Right lobe of liver (tissue), 6 donors: Measurements from ENCODE around the gene DCP2. TPM values are rescaled to one million over a fixed set of nuclear protein-coding genes. Genes with fewer than 3 reads are reported as not detected.

Source experiments
- ATAC-seq, 4 donors: fragments of 200-7000 bp; cut with Tn5 transposase; one replicate each; pipeline ENCODE4 v1.9.1; 2020; ENCODE audit warnings: mild to moderate bottlenecking in 4 of 4, moderate library complexity in 4 of 4
- DNase-seq, 3 donors: peaks; one replicate each; pipeline ENCODE4 v3.0.0-alpha.2; 2020
- H3K27ac ChIP-seq, 3 donors: fragments of 200-600 bp; one replicate each; pipeline ENCODE4 v1.8.0; 2022
- H3K27me3 ChIP-seq, 2 donors: fragments of 200-600 bp; one replicate each; pipeline ENCODE4 v1.8.0; 2022
- H3K36me3 ChIP-seq, 4 donors: fragments of 200-600 bp; sonication (generic) in 1 of 4; one replicate each; pipeline versions ENCODE4 v1.5.1 to v1.8.0; 2017 to 2022; ENCODE audit warnings: control low read depth in 1 of 4
- H3K4me1 ChIP-seq, 4 donors: fragments of 200-600 bp; sonication (generic) in 1 of 4; one replicate each; pipeline versions ENCODE4 v1.5.1 to v1.8.0; 2017 to 2022; ENCODE audit warnings: control low read depth in 1 of 4
- H3K4me3 ChIP-seq, 3 donors: fragments of 200-600 bp; one replicate each; pipeline ENCODE4 v1.8.0; 2022
- H3K9me3 ChIP-seq, 4 donors: fragments of 200-600 bp; sonication (generic) in 1 of 4; one replicate each; pipeline versions ENCODE4 v1.5.1 to v1.8.0; 2017 to 2022; ENCODE audit warnings: control low read depth in 1 of 4
- CTCF ChIP-seq, 4 donors: fragments of 200-600 bp in 3 of 4; fragments of 450-650 bp in 1 of 4; IDR thresholded peaks; one replicate each; pipeline versions ENCODE4 v1.5.1 to v1.8.0; 2016 to 2022; ENCODE audit warnings: antibody characterized with exemption in 4 of 4, mild to moderate bottlenecking in 2 of 4
- POLR2A ChIP-seq: fragments of 450-650 bp; IDR thresholded peaks from one replicate; pipeline ENCODE4 v1.6.1; 2017; ENCODE audit warnings: antibody characterized with exemption, mild to moderate bottlenecking
- WGBS: methylation state at CpG from one replicate; pipeline ENCODE4 v1.1.6; 2018; ENCODE audit warnings: low coverage, low lambda C conversion rate; ENCODE audit not compliant: insufficient coverage; ENCODE audit errors: missing lambda C conversion rate; 5-methylcytosine and 5-hydroxymethylcytosine counted together
- intact Hi-C, 2 donors: fragments of 100-400 bp; cut with DNase I; formaldehyde crosslinking; loops; one replicate each; pipeline versions ENCODE4 v1.11.2 to v1.14.1; 2022
- total RNA-seq, 6 experiments: library from RNA; depleted of rRNA in 2 of 6; stranded (reverse); fragments of >200 nt in 2 of 6; fragmentation: NEBNext Ultra II Directional in 3 of 6; extraction: Animal tissue kit (Norgen Biotek cat#: 25700) in 3 of 6; gene quantifications; one replicate each; pipeline versions ENCODE4 v1.1.0 to v1.2.4, GENCODE V29; 2016 to 2023
- donor health status: DM: no; HTN: yes; CAD: no.
- donor health status: DM: no; HTN: no; CAD: no.
- donor health status: DM: no; HTN: no; CAD: no.
- donor health status: DM: no; HTN: yes; CAD: no.
- donor health status: DM: no; HTN: yes; CAD: no.

DCP2 gene
- total RNA-seq, 6 experiments from 2014 or later, result 12.0 to 20.8 (median 14.6) TPM

- H3K36me3 ChIP-seq, result peaks cover 0 to 66% (median 9%) of the 10 kb centered on the region in 4 donors
- TF ChIP-seq CTCF (IDR thresholded peaks at IDR 0.05) (no peak), POLR2A (no peak)
- H3K4me1 ChIP-seq, result no peaks in the 10 kb centered on the region
- 89% methylated on average over 4 of the region's 4 CpGs for WGBS
- H3K4me3 ChIP-seq, result no peak overlapping the region
- DNase-seq (no peak), ATAC-seq (no peak)
- H3K27ac ChIP-seq, result no peak overlapping the region
- H3K9me3 ChIP-seq, result no peaks in the 10 kb centered on the region
- no peaks in the 10 kb centered on the region for H3K27me3 ChIP-seq
- intact Hi-C loops, result no loop called here
Observed at GRCh38 chr5:113039934-113040285, 63.3 kb downstream of the DCP2 start.

DNA sequence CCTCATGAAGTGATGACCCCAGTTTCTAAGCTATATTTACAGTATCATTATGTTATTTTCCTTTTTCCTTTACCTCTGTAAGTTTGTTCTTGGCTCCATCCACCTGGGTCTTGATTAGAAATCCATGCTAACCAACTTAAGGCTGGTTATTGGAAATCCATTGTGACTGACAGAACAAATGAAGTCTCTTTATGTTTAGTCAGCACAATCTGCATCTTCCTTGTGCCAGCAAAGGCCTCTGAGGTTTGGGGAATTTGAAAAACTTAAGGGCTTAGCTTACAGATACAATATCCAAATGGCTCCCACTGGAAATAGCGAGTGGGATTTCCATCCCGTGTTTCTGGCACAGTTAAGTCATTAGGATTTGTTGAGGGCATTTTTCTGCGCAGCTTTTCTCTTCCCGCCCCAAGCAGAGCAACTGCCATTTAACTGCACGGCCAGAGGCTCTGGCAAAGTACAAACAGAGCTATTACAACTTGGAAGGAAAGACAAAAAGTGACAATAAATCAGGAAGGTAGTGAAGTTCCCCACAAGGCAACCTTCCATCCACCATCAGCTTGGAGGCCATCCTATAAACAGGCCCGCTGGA, 64.2 kb downstream of the DCP2 start:
- Histone ChIP-seq H3K27me3 (no peaks in the 10 kb centered on the region), H3K36me3 (peaks cover 0 to 61% (median 12%) of the 10 kb centered on the region in 4 donors), H3K9me3 (no peaks in the 10 kb centered on the region), H3K4me3 (no peak overlapping the region), H3K27ac (no peak overlapping the region), H3K4me1 (no peaks in the 10 kb centered on the region)
- ATAC-seq (no peak), DNase-seq (no peak)
- TF ChIP-seq POLR2A, result no peak
- intact Hi-C loops, result no loop called here
- WGBS, result 93% methylated on average over 6 of the region's 6 CpGs

DNA sequence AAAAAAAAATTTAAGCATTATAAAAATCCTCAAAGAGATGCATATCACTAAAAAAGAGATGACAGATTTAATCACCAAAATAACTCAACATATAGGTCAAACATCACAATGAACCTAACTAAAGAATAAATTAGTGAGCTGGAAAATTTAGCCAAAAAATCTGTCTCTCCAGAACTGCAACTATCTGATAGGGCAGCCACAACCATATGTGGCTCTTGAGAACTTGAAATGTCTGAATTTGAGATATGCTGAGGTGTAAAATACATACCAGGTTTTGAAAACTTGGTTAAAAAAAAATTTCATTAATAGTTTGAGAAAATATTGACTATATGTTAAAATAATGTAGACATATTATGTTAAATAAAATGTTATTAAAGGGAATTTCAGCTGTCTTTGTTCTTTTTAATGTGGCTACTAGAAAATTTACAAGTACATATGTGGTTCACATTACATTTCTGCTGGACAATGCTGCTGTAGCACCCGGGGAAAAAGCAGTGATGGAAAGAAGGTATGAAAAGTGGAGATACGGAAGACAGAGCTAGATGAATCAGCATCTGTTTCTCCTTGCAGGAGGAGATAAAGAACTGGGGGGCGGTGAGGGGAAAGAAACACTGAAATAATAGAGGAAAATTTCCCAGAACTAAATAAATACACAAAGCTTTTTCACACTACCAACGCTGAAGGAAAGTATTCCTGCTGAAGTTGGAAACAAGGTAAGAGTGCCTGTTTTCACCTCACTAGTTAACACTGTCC, 66.1 kb downstream of the DCP2 start:
- TF ChIP-seq CTCF (IDR thresholded peaks at IDR 0.05), result no peak
- no peak for TF ChIP-seq POLR2A
- intact Hi-C loops, result no loop called here
- Histone ChIP-seq H3K9me3 (no peaks in the 10 kb centered on the region), H3K27me3 (no peaks in the 10 kb centered on the region), H3K4me3 (no peak overlapping the region), H3K4me1 (no peaks in the 10 kb centered on the region), H3K36me3 (peaks cover 0 to 59% (median 12%) of the 10 kb centered on the region in 4 donors), H3K27ac (no peak overlapping the region)
- 74% methylated on average over 4 of the region's 4 CpGs for WGBS
- DNase-seq, result no peak
- ATAC-seq, result no peak

GRCh38 chr5:113043491-113043931, 66.9 kb downstream of the DCP2 start:
- peak; percentile 38 to 65 (median 57) for DNase-seq
- Histone ChIP-seq H3K4me3 (no peak overlapping the region), H3K27me3 (no peaks in the 10 kb centered on the region), H3K36me3 (peaks cover 0 to 63% (median 10%) of the 10 kb centered on the region in 4 donors), H3K4me1 (no peaks in the 10 kb centered on the region), H3K9me3 (no peaks in the 10 kb centered on the region), H3K27ac (no peak overlapping the region)
- TF ChIP-seq POLR2A, result no peak
- TF ChIP-seq CTCF (IDR thresholded peaks at IDR 0.05), result peak in 3 of 4 donors; percentile 19 to 30 (median 26)
- intact Hi-C loops, result no loop called here
- 80% methylated on average over 7 of the region's 16 CpGs for WGBS
- ATAC-seq, result peak; percentile 56 to 80 (median 74)

DNA sequence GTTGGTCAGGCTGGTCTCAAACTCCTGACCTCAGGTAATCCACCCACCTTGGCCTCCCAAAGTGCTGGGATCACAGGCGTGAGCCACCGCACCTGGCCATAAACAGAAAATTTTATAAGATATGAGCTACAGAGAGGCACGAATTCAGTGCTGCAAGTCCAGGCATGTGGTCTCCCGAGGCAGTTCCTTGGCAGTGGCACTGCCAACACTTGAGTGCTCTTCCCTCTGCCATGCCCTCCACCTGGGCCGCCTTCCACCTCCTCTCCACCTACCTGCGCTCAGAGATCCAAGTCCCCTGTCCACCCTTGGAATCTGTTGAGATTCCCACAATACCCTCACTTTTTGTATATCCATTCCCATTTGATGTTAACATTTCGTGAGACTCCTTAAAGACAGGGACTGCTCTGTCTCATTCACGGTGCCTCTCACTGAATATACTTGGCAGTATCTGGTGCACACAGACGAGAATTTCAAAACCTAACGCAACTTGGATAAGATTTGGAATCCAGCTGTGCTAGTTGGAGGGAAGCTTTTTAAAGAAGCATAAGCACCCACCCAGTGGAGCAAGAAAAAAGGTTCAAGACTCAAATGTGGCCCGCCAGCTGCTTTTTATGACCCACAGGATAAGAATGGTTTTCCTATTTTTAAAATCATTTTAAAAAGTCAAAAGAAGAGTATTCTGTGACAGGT, 68.3 kb downstream of the DCP2 start:
- H3K4me1 ChIP-seq, result no peaks in the 10 kb centered on the region
- H3K27me3 ChIP-seq, result no peaks in the 10 kb centered on the region
- no peak for DNase-seq
- 80% methylated on average over 7 of the region's 11 CpGs for WGBS
- H3K4me3 ChIP-seq, result no peak overlapping the region
- no peak for ATAC-seq
- peaks cover 0 to 64% (median 9%) of the 10 kb centered on the region in 4 donors for H3K36me3 ChIP-seq
- H3K9me3 ChIP-seq, result no peaks in the 10 kb centered on the region
- intact Hi-C loops, result no loop called here
- H3K27ac ChIP-seq, result no peak overlapping the region
- TF ChIP-seq CTCF (IDR thresholded peaks at IDR 0.05) (no peak), POLR2A (no peak)
